Measurements from ENCODE around the gene MYL6. TPM values are rescaled to one million over a fixed set of nuclear protein-coding genes. Genes with fewer than 3 reads are reported as not detected.

The MYL6 gene
- total and polyA plus RNA-seq, 2 experiments from 2014 or later, result 2,662 to 3,948 TPM

DNA sequence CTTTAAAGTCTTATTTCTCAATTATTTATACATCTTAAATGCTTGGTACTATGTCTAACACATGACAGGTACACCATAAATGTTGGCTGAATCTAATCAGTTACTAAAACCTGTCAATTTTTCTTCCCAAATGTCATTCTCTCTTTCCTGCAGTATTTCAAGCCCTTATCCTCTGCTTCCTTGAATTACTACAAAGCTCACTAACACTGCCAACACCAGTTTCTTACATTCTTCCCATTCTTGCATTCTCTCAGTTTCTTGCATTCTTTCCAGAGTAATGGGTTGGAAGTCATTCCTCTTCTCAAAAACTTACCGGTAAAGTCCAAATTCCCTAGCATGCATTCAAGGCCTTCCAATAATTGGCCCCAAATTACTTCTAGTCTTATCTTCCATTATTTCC is 40.7 kb downstream of the MYL6 start:
- Histone ChIP-seq H2AFZ (no peak overlapping the region), H3K9ac (no peak overlapping the region), H3K4me1 (ENCODE audit: insufficient read depth) (peaks cover 13% of the 10 kb centered on the region), H3K4me2 (ENCODE audit: unreplicated experiment) (no peak overlapping the region), H3K9me2 (ENCODE audit: insufficient read depth) (no peaks in the 10 kb centered on the region), H3K27me3 (replicated peaks; ENCODE audit: insufficient read depth) (no peaks in the 10 kb centered on the region), H3K36me3 (ENCODE audit: low read depth) (0 out of 2 replicates have a peak, but pooled peaks cover 1% of the 10 kb centered on the region), H3F3A (ENCODE audit: insufficient read depth) (peaks cover 47% of the 10 kb centered on the region), H3K9me3 (ENCODE audit: low read depth) (no peaks in the 10 kb centered on the region), H4K20me1 (ENCODE audit: insufficient read depth) (no peaks in the 10 kb centered on the region), H3K4me3 (no peak overlapping the region), H3K79me2 (ENCODE audit: insufficient read depth) (no peaks in the 10 kb centered on the region), H3K27ac (no peak overlapping the region)
- no peak for TF ChIP-seq EZH2 (IDR thresholded peaks at IDR 0.05; ENCODE audit: insufficient read depth, poor library complexity, severe bottlenecking)
- TF ChIP-seq EZH2phosphoT487 (IDR thresholded peaks at IDR 0.05; ENCODE audit: insufficient read depth, low read depth), result no peak
- in situ Hi-C loops (cut with MboI), result no loop called here
- 20 to 29% methylated on average over 1 of the region's 1 CpG for WGBS, 2 experiments (ENCODE audit: low coverage in 1 of 2, low lambda C conversion rate in 2 of 2, missing lambda C conversion rate in 2 of 2)
- no peak for DNase-seq

GRCh38 chr12:56202366-56202765 is 44.2 kb downstream of the MYL6 start:
- H3F3A ChIP-seq (ENCODE audit: insufficient read depth), result peaks cover 43% of the 10 kb centered on the region
- WGBS, 2 experiments (ENCODE audit: low coverage in 1 of 2, low lambda C conversion rate in 2 of 2, missing lambda C conversion rate in 2 of 2), result 57 to 62% methylated on average over 1 of the region's 1 CpG
- no peak overlapping the region for H3K27ac ChIP-seq
- no peaks in the 10 kb centered on the region for H3K9me2 ChIP-seq (ENCODE audit: insufficient read depth)
- no peak for DNase-seq
- TF ChIP-seq EZH2 (IDR thresholded peaks at IDR 0.05; ENCODE audit: insufficient read depth, poor library complexity, severe bottlenecking) (no peak), EZH2phosphoT487 (IDR thresholded peaks at IDR 0.05; ENCODE audit: insufficient read depth, low read depth) (no peak)
- no peak overlapping the region for H2AFZ ChIP-seq
- no peak overlapping the region for H3K4me2 ChIP-seq (ENCODE audit: unreplicated experiment)
- peaks cover 31% of the 10 kb centered on the region for H3K36me3 ChIP-seq (ENCODE audit: low read depth)
- H4K20me1 ChIP-seq (ENCODE audit: insufficient read depth), result no peaks in the 10 kb centered on the region
- no peak overlapping the region for H3K4me3 ChIP-seq
- no peaks in the 10 kb centered on the region for H3K9me3 ChIP-seq (ENCODE audit: low read depth)
- H3K4me1 ChIP-seq (ENCODE audit: insufficient read depth), result peaks cover 15% of the 10 kb centered on the region
- H3K9ac ChIP-seq, result no peak overlapping the region
- H3K27me3 ChIP-seq (replicated peaks; ENCODE audit: insufficient read depth), result no peaks in the 10 kb centered on the region
- 0 out of 2 replicates have a peak, but pooled peaks cover 5% of the 10 kb centered on the region for H3K79me2 ChIP-seq (ENCODE audit: insufficient read depth)
- in situ Hi-C loops (cut with MboI), result no loop called here

DNA sequence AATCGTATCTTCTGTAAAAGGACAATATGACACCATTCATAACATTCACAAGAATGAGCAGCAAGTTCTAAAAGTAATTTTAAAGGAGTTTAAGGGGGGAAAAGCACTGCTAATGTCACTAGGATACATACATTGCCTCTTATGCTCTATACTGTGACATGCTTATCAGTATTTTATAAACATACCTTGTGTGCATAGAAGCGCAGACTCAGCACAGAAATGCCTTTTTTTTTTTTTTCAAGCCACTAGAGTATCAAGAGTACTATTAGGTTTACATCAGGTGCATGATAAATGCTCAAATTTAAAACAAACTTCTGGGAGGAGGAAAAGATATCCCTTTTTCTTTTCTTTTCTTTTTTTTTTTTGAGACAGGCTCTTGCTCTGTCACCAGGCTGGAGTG is 44.7 kb downstream of the MYL6 start:
- Histone ChIP-seq H3K9me3 (ENCODE audit: low read depth) (no peaks in the 10 kb centered on the region), H3K9me2 (ENCODE audit: insufficient read depth) (no peaks in the 10 kb centered on the region), H3K79me2 (ENCODE audit: insufficient read depth) (0 out of 2 replicates have a peak, but pooled peaks cover 5% of the 10 kb centered on the region), H3K4me1 (ENCODE audit: insufficient read depth) (peaks cover 17% of the 10 kb centered on the region), H3K27me3 (replicated peaks; ENCODE audit: insufficient read depth) (no peaks in the 10 kb centered on the region), H3K27ac (no peak overlapping the region), H3F3A (ENCODE audit: insufficient read depth) (peaks cover 43% of the 10 kb centered on the region), H3K4me2 (ENCODE audit: unreplicated experiment) (no peak overlapping the region), H3K4me3 (no peak overlapping the region), H3K36me3 (ENCODE audit: low read depth) (peaks cover 36% of the 10 kb centered on the region), H2AFZ (no peak overlapping the region), H3K9ac (no peak overlapping the region), H4K20me1 (ENCODE audit: insufficient read depth) (no peaks in the 10 kb centered on the region)
- no peak for DNase-seq
- no peak for TF ChIP-seq EZH2 (IDR thresholded peaks at IDR 0.05; ENCODE audit: insufficient read depth, poor library complexity, severe bottlenecking)
- no peak for TF ChIP-seq EZH2phosphoT487 (IDR thresholded peaks at IDR 0.05; ENCODE audit: insufficient read depth, low read depth)
- WGBS, 2 experiments (ENCODE audit: low coverage in 1 of 2, low lambda C conversion rate in 2 of 2, missing lambda C conversion rate in 2 of 2), result 51 to 54% methylated on average over 2 of the region's 2 CpGs
- in situ Hi-C loops (cut with MboI), result no loop called here

DNA sequence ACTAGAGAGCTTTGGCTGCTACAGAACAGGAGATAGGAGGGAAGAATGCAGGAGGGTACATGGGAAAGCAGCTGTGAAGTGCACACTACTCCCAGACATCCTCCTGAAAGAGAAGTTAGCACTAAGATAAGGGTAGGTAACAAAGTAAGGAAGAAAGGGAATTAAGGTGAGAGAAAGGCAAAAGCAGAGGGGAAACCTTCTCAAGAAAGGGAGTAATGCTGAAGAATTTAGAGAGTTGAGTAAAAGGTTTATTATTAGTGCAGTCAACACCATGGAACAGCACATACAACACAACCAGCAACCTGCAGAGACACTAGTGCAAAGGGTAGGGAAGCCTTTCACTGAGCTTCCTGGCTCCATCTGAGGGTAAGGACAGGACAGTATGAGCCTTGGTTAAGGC is 46.1 kb downstream of the MYL6 start:
- H4K20me1 ChIP-seq (ENCODE audit: insufficient read depth), result no peaks in the 10 kb centered on the region
- H3K27me3 ChIP-seq (replicated peaks; ENCODE audit: insufficient read depth), result no peaks in the 10 kb centered on the region
- H3K79me2 ChIP-seq (ENCODE audit: insufficient read depth), result 0 out of 2 replicates have a peak, but pooled peaks cover 5% of the 10 kb centered on the region
- TF ChIP-seq EZH2 (IDR thresholded peaks at IDR 0.05; ENCODE audit: insufficient read depth, poor library complexity, severe bottlenecking) (no peak), EZH2phosphoT487 (IDR thresholded peaks at IDR 0.05; ENCODE audit: insufficient read depth, low read depth) (no peak)
- H3K9me3 ChIP-seq (ENCODE audit: low read depth), result no peaks in the 10 kb centered on the region
- in situ Hi-C loops (cut with MboI), result no loop called here
- H3K4me1 ChIP-seq (ENCODE audit: insufficient read depth), result peaks cover 8% of the 10 kb centered on the region
- peaks cover 43% of the 10 kb centered on the region for H3F3A ChIP-seq (ENCODE audit: insufficient read depth)
- H3K4me3 ChIP-seq, result no peak overlapping the region
- no peak overlapping the region for H3K9ac ChIP-seq
- peaks cover 43% of the 10 kb centered on the region for H3K36me3 ChIP-seq (ENCODE audit: low read depth)
- no peaks in the 10 kb centered on the region for H3K9me2 ChIP-seq (ENCODE audit: insufficient read depth)
- H3K27ac ChIP-seq, result no peak overlapping the region
- H2AFZ ChIP-seq, result no peak overlapping the region
- DNase-seq, result no peak
- no peak overlapping the region for H3K4me2 ChIP-seq (ENCODE audit: unreplicated experiment)

GRCh38 chr12:56205445-56205844 is 47.3 kb downstream of the MYL6 start:
- in situ Hi-C loops (cut with MboI), result no loop called here
- no peak for DNase-seq
- no peaks in the 10 kb centered on the region for H3K27me3 ChIP-seq (replicated peaks; ENCODE audit: insufficient read depth)
- H3K27ac ChIP-seq, result no peak overlapping the region
- TF ChIP-seq EZH2phosphoT487 (IDR thresholded peaks at IDR 0.05; ENCODE audit: insufficient read depth, low read depth) (no peak), EZH2 (IDR thresholded peaks at IDR 0.05; ENCODE audit: insufficient read depth, poor library complexity, severe bottlenecking) (no peak)
- no peak overlapping the region for H3K9ac ChIP-seq
- H3K4me2 ChIP-seq (ENCODE audit: unreplicated experiment), result no peak overlapping the region
- H4K20me1 ChIP-seq (ENCODE audit: insufficient read depth), result no peaks in the 10 kb centered on the region
- no peaks in the 10 kb centered on the region for H3K9me3 ChIP-seq (ENCODE audit: low read depth)
- peaks cover 47% of the 10 kb centered on the region for H3F3A ChIP-seq (ENCODE audit: insufficient read depth)
- no peaks in the 10 kb centered on the region for H3K9me2 ChIP-seq (ENCODE audit: insufficient read depth)
- H2AFZ ChIP-seq, result no peak overlapping the region
- peaks cover 8% of the 10 kb centered on the region for H3K4me1 ChIP-seq (ENCODE audit: insufficient read depth)
- 0 out of 2 replicates have a peak, but pooled peaks cover 5% of the 10 kb centered on the region for H3K79me2 ChIP-seq (ENCODE audit: insufficient read depth)
- H3K4me3 ChIP-seq, result no peak overlapping the region
- peaks cover 53% of the 10 kb centered on the region for H3K36me3 ChIP-seq (ENCODE audit: low read depth)

Measured in GM23248 (cell line).